Measurements from ENCODE around the gene ZFP64. TPM values are rescaled to one million over a fixed set of nuclear protein-coding genes. Genes with fewer than 3 reads are reported as not detected.

The ZFP64 gene
- total RNA-seq, 2 experiments from 2014 or later, result 10.0 to 16.7 TPM

DNA sequence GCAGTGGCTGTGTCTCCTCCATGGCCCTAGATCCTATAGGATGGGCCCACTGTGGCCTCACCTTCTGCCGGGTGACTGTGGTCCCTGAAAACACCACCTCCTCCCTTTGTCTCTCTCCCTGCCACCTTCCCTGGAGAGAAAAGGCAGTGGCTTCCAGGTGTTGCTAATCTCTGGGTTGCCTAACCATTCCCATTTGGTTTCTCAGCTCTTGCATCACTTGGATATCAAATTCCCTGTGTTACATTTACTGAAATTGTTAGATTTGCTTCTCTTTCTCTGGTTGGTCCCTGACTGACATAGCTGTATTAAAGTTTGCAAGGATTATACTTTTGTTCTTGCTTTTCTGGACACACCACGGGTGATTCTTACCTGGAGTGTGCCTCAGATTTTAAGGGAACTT lies 9.3 kb upstream of the ZFP64 start:
- POLR2A ChIA-PET, result no interaction called here
- no peaks in the 10 kb centered on the region for H3K4me1 ChIP-seq (ENCODE audit: insufficient read depth, low read length, poor library complexity, severe bottlenecking)
- H3K27ac ChIP-seq (ENCODE audit: low read depth, low read length, poor library complexity, severe bottlenecking), result no peak overlapping the region
- H3K4me3 ChIP-seq (ENCODE audit: low read depth, low read length, poor library complexity, severe bottlenecking), result no peak overlapping the region
- DNase-seq (ENCODE audit: low spot score), result no peak
- intact Hi-C loops (cut with micrococcal nuclease; ENCODE audit: unreplicated experiment), result no loop called here
- no peaks in the 10 kb centered on the region for H3K36me3 ChIP-seq (ENCODE audit: insufficient read depth, low read length)
- H2AFZ ChIP-seq (ENCODE audit: low read length), result no peak overlapping the region
- no peaks in the 10 kb centered on the region for H3K9me3 ChIP-seq (ENCODE audit: low read length)
- no peak overlapping the region for H3K4me2 ChIP-seq (ENCODE audit: low read length)
- no TSS peak for BruUV-seq (replicated peaks)
- H4K20me1 ChIP-seq (ENCODE audit: insufficient read depth, low read length), result no peaks in the 10 kb centered on the region
- no peaks in the 10 kb centered on the region for H3K79me2 ChIP-seq (ENCODE audit: insufficient read depth, low read depth, low read length)
- CTCF ChIA-PET (ENCODE audit: unreplicated experiment), result no interaction called here
- no peaks in the 10 kb centered on the region for H3K9me2 ChIP-seq (ENCODE audit: insufficient read depth, low read length)
- TF ChIP-seq, protein P1, sequence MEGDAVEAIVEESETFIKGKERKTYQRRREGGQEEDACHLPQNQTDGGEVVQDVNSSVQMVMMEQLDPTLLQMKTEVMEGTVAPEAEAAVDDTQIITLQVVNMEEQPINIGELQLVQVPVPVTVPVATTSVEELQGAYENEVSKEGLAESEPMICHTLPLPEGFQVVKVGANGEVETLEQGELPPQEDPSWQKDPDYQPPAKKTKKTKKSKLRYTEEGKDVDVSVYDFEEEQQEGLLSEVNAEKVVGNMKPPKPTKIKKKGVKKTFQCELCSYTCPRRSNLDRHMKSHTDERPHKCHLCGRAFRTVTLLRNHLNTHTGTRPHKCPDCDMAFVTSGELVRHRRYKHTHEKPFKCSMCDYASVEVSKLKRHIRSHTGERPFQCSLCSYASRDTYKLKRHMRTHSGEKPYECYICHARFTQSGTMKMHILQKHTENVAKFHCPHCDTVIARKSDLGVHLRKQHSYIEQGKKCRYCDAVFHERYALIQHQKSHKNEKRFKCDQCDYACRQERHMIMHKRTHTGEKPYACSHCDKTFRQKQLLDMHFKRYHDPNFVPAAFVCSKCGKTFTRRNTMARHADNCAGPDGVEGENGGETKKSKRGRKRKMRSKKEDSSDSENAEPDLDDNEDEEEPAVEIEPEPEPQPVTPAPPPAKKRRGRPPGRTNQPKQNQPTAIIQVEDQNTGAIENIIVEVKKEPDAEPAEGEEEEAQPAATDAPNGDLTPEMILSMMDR (conservative IDR thresholded peaks at IDR 0.05; ENCODE audit: low read length), result no peak
- no peak for TF ChIP-seq EZH2phosphoT487 (IDR thresholded peaks at IDR 0.05; ENCODE audit: borderline replicate concordance, low read depth, low read length)

DNA sequence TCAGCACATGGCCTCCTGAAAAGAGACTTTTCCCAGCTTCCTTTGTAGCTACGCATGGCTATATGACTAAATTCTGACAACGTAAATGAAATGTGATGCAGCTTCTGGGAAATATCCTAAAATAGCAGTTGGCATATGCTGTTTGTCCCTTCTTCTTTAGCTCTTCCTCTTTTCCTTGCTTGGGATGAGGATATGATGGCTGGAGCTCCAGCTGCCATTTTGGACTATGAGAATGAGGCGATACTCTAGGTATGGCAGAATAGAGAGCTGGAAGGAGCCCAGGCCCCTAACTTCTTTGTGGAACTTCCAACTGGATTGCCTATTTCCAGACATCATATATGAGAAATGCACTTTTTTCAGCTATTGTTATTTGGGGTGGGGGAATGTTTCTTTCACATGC lies 5.3 kb upstream of the ZFP64 start:
- peaks cover 8% of the 10 kb centered on the region for H3K4me1 ChIP-seq (ENCODE audit: insufficient read depth, low read length, poor library complexity, severe bottlenecking)
- H3K4me3 ChIP-seq (ENCODE audit: low read depth, low read length, poor library complexity, severe bottlenecking), result no peak overlapping the region
- no peak overlapping the region for H3K4me2 ChIP-seq (ENCODE audit: low read length)
- POLR2A ChIA-PET, result interaction anchor here (0.5 kb wide), 1 partner anchor 452 kb away, joined by 3 read pairs; no protein-coding TSS in a partner anchor
- intact Hi-C loops (cut with micrococcal nuclease; ENCODE audit: unreplicated experiment), result no loop called here
- CTCF ChIA-PET (ENCODE audit: unreplicated experiment), result no interaction called here
- DNase-seq (ENCODE audit: low spot score), result no peak
- no peaks in the 10 kb centered on the region for H3K9me3 ChIP-seq (ENCODE audit: low read length)
- no peaks in the 10 kb centered on the region for H4K20me1 ChIP-seq (ENCODE audit: insufficient read depth, low read length)
- no peaks in the 10 kb centered on the region for H3K36me3 ChIP-seq (ENCODE audit: insufficient read depth, low read length)
- TF ChIP-seq EZH2phosphoT487 (IDR thresholded peaks at IDR 0.05; ENCODE audit: borderline replicate concordance, low read depth, low read length), result no peak
- TF ChIP-seq, protein P1 (conservative IDR thresholded peaks at IDR 0.05; ENCODE audit: low read length), result no peak
- BruUV-seq (replicated peaks), result no TSS peak
- H3K27ac ChIP-seq (ENCODE audit: low read depth, low read length, poor library complexity, severe bottlenecking), result no peak overlapping the region
- H2AFZ ChIP-seq (ENCODE audit: low read length), result no peak overlapping the region
- H3K9me2 ChIP-seq (ENCODE audit: insufficient read depth, low read length), result no peaks in the 10 kb centered on the region
- no peaks in the 10 kb centered on the region for H3K79me2 ChIP-seq (ENCODE audit: insufficient read depth, low read depth, low read length)

DNA sequence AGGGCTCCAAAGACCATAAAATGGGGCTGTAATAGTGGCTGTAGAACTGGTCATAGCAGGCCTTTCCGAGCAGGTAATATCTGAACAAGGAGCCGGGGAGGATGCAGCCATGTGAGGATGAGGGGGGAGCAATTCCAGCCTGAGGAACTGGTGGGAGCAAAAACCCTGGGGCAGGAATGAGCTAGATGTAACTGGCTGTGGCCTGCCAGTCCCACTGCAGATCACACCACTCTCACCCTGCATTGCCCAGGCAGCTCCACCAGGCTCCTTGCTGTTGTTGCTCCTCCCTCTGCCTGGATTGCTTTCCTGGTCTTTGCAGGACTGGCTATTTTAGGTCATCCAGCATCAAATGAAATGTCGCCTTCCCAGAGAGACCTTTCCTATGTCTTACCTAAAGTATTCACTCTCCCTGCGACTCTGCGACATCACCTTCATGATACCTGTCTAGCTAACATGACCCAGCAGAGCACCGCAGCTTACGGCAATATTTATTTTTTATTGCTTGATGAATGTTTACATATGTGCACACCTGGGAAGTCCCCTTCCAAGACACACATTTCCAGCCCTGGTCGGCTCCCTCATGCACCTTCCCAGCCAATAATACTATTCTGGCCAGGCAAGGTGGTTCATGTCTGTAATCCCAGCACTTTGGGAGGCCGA lies 2.4 kb upstream of the ZFP64 start:
- no peaks in the 10 kb centered on the region for H3K9me3 ChIP-seq (ENCODE audit: low read length)
- no peak for TF ChIP-seq EZH2phosphoT487 (IDR thresholded peaks at IDR 0.05; ENCODE audit: borderline replicate concordance, low read depth, low read length)
- TF ChIP-seq, protein P1 (conservative IDR thresholded peaks at IDR 0.05; ENCODE audit: low read length), result no peak
- no peak overlapping the region for H3K4me3 ChIP-seq (ENCODE audit: low read depth, low read length, poor library complexity, severe bottlenecking)
- H4K20me1 ChIP-seq (ENCODE audit: insufficient read depth, low read length), result no peaks in the 10 kb centered on the region
- no peaks in the 10 kb centered on the region for H3K36me3 ChIP-seq (ENCODE audit: insufficient read depth, low read length)
- no peak overlapping the region for H2AFZ ChIP-seq (ENCODE audit: low read length)
- CTCF ChIA-PET (ENCODE audit: unreplicated experiment), result no interaction called here
- H3K27ac ChIP-seq (ENCODE audit: low read depth, low read length, poor library complexity, severe bottlenecking), result no peak overlapping the region
- BruUV-seq (replicated peaks), result no TSS peak
- no peaks in the 10 kb centered on the region for H3K9me2 ChIP-seq (ENCODE audit: insufficient read depth, low read length)
- H3K4me1 ChIP-seq (ENCODE audit: insufficient read depth, low read length, poor library complexity, severe bottlenecking), result peaks cover 17% of the 10 kb centered on the region
- POLR2A ChIA-PET, result interaction anchor here (0.6 kb wide), 1 partner anchor 60 kb away, joined by 8 read pairs; no protein-coding TSS in a partner anchor
- intact Hi-C loops (cut with micrococcal nuclease; ENCODE audit: unreplicated experiment), result no loop called here
- peaks cover 18% of the 10 kb centered on the region; the same call in 1 of the 2 replicates for H3K79me2 ChIP-seq (ENCODE audit: insufficient read depth, low read depth, low read length)
- DNase-seq (ENCODE audit: low spot score), result no peak
- H3K4me2 ChIP-seq (ENCODE audit: low read length), result no peak overlapping the region

All from OCI-LY7 (cell line).